Endothelial cell of umbilical vein (primary cell): ENCODE measurements around the gene CXCL9.

Experiments used
- EZH2 ChIP-seq: IDR thresholded peaks from 2 replicates; pipeline ENCODE4 v1.6.1; 2012; ENCODE audit warnings: borderline replicate concordance, low read depth, mild to moderate bottlenecking, moderate library complexity, low read length, inconsistent platforms; ENCODE audit not compliant: severe bottlenecking
- FOS ChIP-seq: IDR thresholded peaks from 2 replicates; pipeline ENCODE4 v1.6.1; 2011; ENCODE audit warnings: mild to moderate bottlenecking, low read length, moderate library complexity, borderline replicate concordance; ENCODE audit not compliant: insufficient read depth
- JUN ChIP-seq: IDR thresholded peaks from 2 replicates; pipeline ENCODE4 v1.6.1; 2011; ENCODE audit warnings: borderline replicate concordance, low read depth; ENCODE audit not compliant: insufficient read length, insufficient read depth
- MAX ChIP-seq: IDR thresholded peaks from 2 replicates; pipeline ENCODE4 v1.6.1; 2011; ENCODE audit not compliant: insufficient read depth, insufficient read length
- POLR2A ChIP-seq: IDR thresholded peaks from 2 replicates; pipeline ENCODE4 v1.6.1; 2012; ENCODE audit warnings: low read depth, mild to moderate bottlenecking, control low read depth, low read length
- POLR2AphosphoS5 ChIP-seq: IDR thresholded peaks from 2 replicates; pipeline ENCODE4 v1.6.1; 2012; ENCODE audit warnings: low read depth, mild to moderate bottlenecking, control low read depth, low read length, moderate library complexity; ENCODE audit not compliant: insufficient read depth
- TF ChIP-seq, protein P1 (sequence below), 2 donors: IDR thresholded peaks; 1 replicate in 1 of 2; 2 replicates in 1 of 2; pipeline ENCODE4 v1.5.1; 2011; ENCODE audit warnings: low read length in 2 of 2, mild to moderate bottlenecking in 2 of 2, moderate library complexity in 2 of 2, control low read depth in 1 of 2, inconsistent platforms in 1 of 2, low read depth in 1 of 2; ENCODE audit not compliant: insufficient read depth in 1 of 2; ENCODE audit errors: extremely low read depth in 1 of 2

GRCh38 chr4:76011018-76011670 lies 3.8 kb upstream of the CXCL9 start:
- TF ChIP-seq, protein P1, sequence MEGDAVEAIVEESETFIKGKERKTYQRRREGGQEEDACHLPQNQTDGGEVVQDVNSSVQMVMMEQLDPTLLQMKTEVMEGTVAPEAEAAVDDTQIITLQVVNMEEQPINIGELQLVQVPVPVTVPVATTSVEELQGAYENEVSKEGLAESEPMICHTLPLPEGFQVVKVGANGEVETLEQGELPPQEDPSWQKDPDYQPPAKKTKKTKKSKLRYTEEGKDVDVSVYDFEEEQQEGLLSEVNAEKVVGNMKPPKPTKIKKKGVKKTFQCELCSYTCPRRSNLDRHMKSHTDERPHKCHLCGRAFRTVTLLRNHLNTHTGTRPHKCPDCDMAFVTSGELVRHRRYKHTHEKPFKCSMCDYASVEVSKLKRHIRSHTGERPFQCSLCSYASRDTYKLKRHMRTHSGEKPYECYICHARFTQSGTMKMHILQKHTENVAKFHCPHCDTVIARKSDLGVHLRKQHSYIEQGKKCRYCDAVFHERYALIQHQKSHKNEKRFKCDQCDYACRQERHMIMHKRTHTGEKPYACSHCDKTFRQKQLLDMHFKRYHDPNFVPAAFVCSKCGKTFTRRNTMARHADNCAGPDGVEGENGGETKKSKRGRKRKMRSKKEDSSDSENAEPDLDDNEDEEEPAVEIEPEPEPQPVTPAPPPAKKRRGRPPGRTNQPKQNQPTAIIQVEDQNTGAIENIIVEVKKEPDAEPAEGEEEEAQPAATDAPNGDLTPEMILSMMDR (IDR thresholded peaks at IDR 0.05; ENCODE audit: extremely low read depth in 1 of 2, insufficient read depth in 1 of 2, low read depth in 1 of 2, low read length in 2 of 2): no peak
- TF ChIP-seq POLR2AphosphoS5 (no peak), EZH2 (no peak), JUN (no peak), MAX (no peak), POLR2A (no peak), FOS (no peak)
